HG02973 (cell line): ENCODE data around the gene ACACB.

Experiments used
- ATAC-seq: cut with Tn5 transposase; IDR thresholded peaks from one replicate; pipeline ENCODE4 v1.9.1; 2021; ENCODE audit warnings: moderate library complexity; ENCODE audit not compliant: unreplicated experiment

The ACACB gene

GRCh38 chr12:109109746-109110350 is 6.5 kb upstream of the ACACB start:
- ATAC-seq = no peak

GRCh38 chr12:109110988-109111495 is 5.3 kb upstream of the ACACB start:
- ATAC-seq = no peak

GRCh38 chr12:109112720-109113465 is 3.5 kb upstream of the ACACB start:
- no peak for ATAC-seq

GRCh38 chr12:109113661-109114321 is 2.6 kb upstream of the ACACB start:
- ATAC-seq = no peak

GRCh38 chr12:109114644-109115043 is 1.7 kb upstream of the ACACB start:
- no peak for ATAC-seq

GRCh38 chr12:109115404-109115757 is 1.0 kb upstream of the ACACB start:
- no peak for ATAC-seq

GRCh38 chr12:109116611-109116949 is 193 bp downstream of the ACACB start:
- ATAC-seq = no peak

GRCh38 chr12:109120095-109120494 is 3.7 kb downstream of the ACACB start:
- no peak for ATAC-seq

GRCh38 chr12:109120557-109120956 is 4.2 kb downstream of the ACACB start:
- no peak for ATAC-seq

- no peak for ATAC-seq
Observed at GRCh38 chr12:109121346-109121880, 5.0 kb downstream of the ACACB start.

GRCh38 chr12:109124878-109125648 is 8.7 kb downstream of the ACACB start:
- ATAC-seq = no peak

- no peak for ATAC-seq
Observed at GRCh38 chr12:109125791-109126190, 9.4 kb downstream of the ACACB start.

- no peak for ATAC-seq
Observed at GRCh38 chr12:109126784-109127183, 10.4 kb downstream of the ACACB start.

GRCh38 chr12:109127533-109128242 is 11.3 kb downstream of the ACACB start:
- no peak for ATAC-seq

- no peak for ATAC-seq
Observed at GRCh38 chr12:109130297-109131153, 14.1 kb downstream of the ACACB start.

- ATAC-seq = no peak
Observed at GRCh38 chr12:109131154-109132050, 15.0 kb downstream of the ACACB start.

GRCh38 chr12:109134186-109134917 is 18.0 kb downstream of the ACACB start:
- ATAC-seq = no peak

GRCh38 chr12:109137055-109137454 is 20.7 kb downstream of the ACACB start:
- ATAC-seq = no peak
